NCI-H748 treated with DMSO at 0.1 percent for 48 hours (cell line): Measurements from ENCODE around the gene CEP250.

Source experiments
- DNase-seq: peaks from one replicate; lab custom pipeline; 2025; lab: John Stamatoyannopoulos, UW

Gene CEP250

DNA sequence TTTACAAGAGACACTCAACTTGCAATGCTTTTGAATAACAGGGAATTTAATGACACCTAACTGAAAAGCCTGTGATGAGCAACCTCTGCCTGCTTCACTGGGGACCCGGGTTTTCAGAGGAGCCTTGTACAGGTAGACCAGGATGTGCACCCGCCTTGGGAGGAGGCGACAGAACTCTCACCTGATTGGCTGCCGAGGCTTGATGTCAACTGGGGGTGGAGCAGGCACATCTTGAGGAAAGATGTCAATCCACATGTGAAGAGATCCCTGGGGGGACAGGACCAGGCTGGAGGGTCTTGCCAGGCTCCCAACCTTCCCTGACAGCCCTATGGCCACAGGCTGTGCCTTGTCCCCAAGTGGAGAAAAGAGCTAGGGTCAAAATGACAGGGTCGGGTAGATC lies 106.3 kb downstream of the CEP250 start:
- no peak for DNase-seq

- no peak for DNase-seq
These were observed 107.2 kb downstream of the CEP250 start for GRCh38 chr20:35562541-35563110.

- no peak for DNase-seq
These were observed 108.4 kb downstream of the CEP250 start for GRCh38 chr20:35563834-35564233.

DNA sequence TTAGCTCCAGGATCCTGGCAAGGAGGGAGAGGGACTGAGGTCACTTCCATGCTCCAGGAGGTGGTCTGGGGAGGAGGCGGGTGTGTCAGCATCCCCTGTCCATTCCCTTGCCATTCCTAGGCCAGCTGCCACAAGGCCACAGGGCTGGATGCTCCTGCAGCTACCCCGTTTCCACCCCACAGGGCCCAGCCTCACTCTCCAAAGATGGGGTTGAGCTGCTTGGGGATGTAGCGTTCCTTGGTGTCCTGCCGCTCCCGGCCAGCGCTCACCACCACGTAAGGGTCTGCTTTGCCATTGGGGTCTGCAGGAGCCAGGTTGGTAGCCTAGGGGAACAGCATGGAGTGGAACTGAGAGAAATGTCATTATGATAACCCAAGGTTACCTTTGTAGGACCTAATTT lies 109.5 kb downstream of the CEP250 start:
- no peak for DNase-seq

DNA sequence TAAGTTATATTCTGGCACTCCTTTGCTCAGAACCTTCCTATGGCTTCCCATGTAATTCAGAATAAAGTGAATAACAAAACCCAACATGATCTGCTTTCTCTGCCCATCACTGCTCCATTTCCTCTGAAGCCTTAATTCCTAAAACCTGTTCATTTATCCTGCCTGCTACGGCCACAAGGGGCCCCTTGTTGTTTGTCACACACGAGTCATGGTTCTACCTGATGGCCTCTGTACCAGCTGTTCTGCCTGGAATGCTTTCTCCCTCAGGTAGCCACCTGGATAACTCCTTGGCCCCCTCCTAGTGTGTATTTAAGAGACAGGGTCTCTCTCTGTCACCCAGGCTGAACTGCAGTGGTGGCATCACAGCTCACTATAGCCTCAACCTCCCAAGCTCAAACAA lies 113.2 kb downstream of the CEP250 start:
- DNase-seq, result no peak
